Embryonic facial prominence (tissue), 1 donor: Measurements from ENCODE around the gene TMEM82.

Experiments used
- DNase-seq: peaks from one replicate; pipeline ENCODE4 v3.0.0-alpha.2; 2016; ENCODE audit errors: extremely low spot score

Gene TMEM82

DNA sequence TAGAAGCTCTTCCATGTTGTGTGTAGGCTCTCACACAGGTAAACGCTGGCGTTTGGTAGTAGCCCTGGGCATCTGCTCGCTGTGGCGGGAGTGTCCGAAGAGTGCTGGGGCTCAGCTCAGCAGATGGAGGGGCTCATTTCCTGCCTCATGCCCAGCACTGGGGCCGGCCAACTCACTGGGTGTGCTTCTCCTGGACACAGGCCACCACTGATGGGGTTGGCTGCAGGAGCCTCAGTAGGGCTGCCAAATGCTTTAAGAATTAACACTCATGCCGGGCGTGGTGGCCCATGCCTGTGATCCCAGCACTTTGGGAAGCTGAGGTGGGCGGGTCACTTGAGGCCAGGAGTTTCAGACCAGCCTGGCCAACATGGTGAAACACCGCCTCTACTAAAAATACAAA, 44.3 kb downstream of the TMEM82 start:
- no peak for DNase-seq

DNA sequence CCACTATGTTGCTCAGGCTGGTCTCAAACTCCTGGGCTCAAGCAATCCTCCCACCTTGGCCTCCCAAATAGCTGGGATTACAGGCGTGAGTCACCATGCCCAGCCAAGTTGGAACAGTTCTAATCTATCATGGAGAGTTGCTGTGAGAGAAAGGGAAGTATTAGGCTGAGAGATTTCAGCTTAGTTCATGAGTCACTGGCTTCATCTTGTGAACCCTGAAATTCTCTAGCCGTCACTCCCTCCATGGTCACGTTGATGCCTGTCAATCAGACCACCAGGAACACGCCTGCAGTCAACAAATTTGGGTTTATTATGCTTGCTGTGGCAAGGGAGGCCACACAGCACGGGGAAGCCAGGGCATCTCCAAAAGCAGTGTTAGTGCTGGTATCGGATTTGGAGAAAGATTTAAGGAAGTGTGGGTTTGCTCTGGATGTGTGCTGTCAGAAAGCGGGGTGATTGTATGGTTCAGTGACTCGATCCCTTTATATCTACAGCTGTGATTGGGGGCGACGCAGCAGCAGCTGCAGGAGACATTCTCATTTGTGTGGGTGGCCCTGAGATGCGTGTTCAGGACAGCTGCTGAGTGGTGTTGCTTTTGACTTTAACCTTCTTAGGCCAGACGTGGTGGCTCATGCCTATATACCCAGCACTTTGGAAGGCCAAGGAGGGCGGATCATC, 46.5 kb downstream of the TMEM82 start:
- DNase-seq, result no peak

DNA sequence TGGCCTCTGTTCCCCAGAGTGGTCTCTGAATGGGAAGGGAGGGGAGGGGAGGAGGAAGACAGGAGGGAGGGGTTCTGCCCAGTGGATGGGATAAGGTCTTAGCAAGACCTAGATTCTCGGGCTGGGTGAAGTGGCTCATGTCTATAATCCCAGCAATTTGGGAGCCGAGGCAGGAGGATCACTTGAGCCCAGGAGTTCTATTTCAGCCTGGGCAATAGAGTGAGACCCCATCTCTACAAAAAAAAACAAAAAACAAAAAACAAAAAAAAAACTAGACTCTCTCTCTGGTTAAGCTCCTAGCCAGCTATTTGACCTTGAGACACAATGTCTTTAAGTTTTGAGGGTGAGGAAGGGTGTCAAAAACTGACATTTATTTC, 53.8 kb downstream of the TMEM82 start:
- DNase-seq, result no peak
